Left kidney (tissue), 8 donors: ENCODE results near the gene RFC2. TPM values are rescaled to one million over a fixed set of nuclear protein-coding genes. Genes with fewer than 3 reads are reported as not detected.

Source experiments
- DNase-seq: peaks from one replicate; pipeline ENCODE4 v3.0.0-alpha.2; 2013
- long read RNA-seq, 8 donors: transcript quantifications; one replicate each; lab custom pipeline, GENCODE V29; 2026
- polyA plus RNA-seq: library from polyadenylated mRNA; unstranded; fragments of 120-200 nt; gene quantifications from one replicate; pipeline ENCODE4 v1.2.1, GENCODE V29; 2013; ENCODE audit not compliant: insufficient read length

Gene RFC2
- polyA plus RNA-seq = 39.1 TPM
- long read RNA-seq, donor 1, transcript RFC2-201 (11 exons, 1,695 nt) = major isoform, 15 of 25 reads
- long read RNA-seq, donor 1, partial matches to known transcripts = 9 of 25 reads
- long read RNA-seq, donor 1, other reads (novel, unspliced or antisense) = 0 of 25 reads
- long read RNA-seq, donor 2, transcript RFC2-201 (11 exons, 1,695 nt) = major isoform, 15 of 15 reads
- long read RNA-seq, donor 2, partial matches to known transcripts = 0 of 15 reads
- long read RNA-seq, donor 2, other reads (novel, unspliced or antisense) = 0 of 15 reads
- long read RNA-seq, donor 3, transcript RFC2-201 (11 exons, 1,695 nt) = major isoform, 7 of 8 reads
- long read RNA-seq, donor 3, partial matches to known transcripts = 0 of 8 reads
- long read RNA-seq, donor 3, other reads (novel, unspliced or antisense) = 0 of 8 reads
- long read RNA-seq, donor 4 = 0 reads
- long read RNA-seq, donor 5, transcript RFC2-201 (11 exons, 1,695 nt) = major isoform, 15 of 19 reads
- long read RNA-seq, donor 5, partial matches to known transcripts = 0 of 19 reads
- long read RNA-seq, donor 5, other reads (novel, unspliced or antisense) = 0 of 19 reads
- long read RNA-seq, donor 6, transcript RFC2-201 (11 exons, 1,695 nt) = major isoform, 12 of 45 reads
- long read RNA-seq, donor 6, partial matches to known transcripts = 32 of 45 reads
- long read RNA-seq, donor 6, other reads (novel, unspliced or antisense) = 0 of 45 reads
- long read RNA-seq, donor 7, transcript RFC2-201 (11 exons, 1,695 nt) = major isoform, 14 of 14 reads
- long read RNA-seq, donor 7, partial matches to known transcripts = 0 of 14 reads
- long read RNA-seq, donor 7, other reads (novel, unspliced or antisense) = 0 of 14 reads
- long read RNA-seq, donor 8, partial matches to known transcripts = 0 of 3 reads
- long read RNA-seq, donor 8, other reads (novel, unspliced or antisense) = 0 of 3 reads

GRCh38 chr7:74254129-74254857 lies at the start of gene RFC2:
RFC2 (minus strand) TSS chr7:74254399; CDS start chr7:74254383, 16 bp downstream.
- peak; percentile 94 for DNase-seq

GRCh38 chr7:74302745-74303221 lies 48.6 kb upstream of the RFC2 start:
- no peak for DNase-seq

DNA sequence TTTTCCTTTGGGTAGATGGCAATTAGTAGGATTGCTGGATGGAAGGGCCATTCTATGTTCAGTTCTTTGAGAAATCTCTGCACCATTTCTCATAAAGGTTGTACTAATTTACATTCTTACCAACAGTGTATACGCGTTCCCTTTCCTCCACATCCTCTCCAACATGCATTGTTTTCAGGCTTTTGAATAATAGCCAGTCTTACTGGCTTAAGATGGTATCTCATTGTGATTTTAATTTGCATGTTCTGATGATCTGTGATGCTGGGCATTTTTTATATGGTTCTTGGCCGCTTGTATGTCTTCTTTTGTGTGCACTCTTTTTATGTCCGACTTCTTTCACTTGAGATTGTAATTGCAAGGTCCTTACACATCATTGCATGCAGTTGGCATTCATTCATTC lies 46.7 kb upstream of the RFC2 start:
- DNase-seq = no peak

GRCh38 chr7:74299401-74299800 lies 45.2 kb upstream of the RFC2 start:
- no peak for DNase-seq

DNA sequence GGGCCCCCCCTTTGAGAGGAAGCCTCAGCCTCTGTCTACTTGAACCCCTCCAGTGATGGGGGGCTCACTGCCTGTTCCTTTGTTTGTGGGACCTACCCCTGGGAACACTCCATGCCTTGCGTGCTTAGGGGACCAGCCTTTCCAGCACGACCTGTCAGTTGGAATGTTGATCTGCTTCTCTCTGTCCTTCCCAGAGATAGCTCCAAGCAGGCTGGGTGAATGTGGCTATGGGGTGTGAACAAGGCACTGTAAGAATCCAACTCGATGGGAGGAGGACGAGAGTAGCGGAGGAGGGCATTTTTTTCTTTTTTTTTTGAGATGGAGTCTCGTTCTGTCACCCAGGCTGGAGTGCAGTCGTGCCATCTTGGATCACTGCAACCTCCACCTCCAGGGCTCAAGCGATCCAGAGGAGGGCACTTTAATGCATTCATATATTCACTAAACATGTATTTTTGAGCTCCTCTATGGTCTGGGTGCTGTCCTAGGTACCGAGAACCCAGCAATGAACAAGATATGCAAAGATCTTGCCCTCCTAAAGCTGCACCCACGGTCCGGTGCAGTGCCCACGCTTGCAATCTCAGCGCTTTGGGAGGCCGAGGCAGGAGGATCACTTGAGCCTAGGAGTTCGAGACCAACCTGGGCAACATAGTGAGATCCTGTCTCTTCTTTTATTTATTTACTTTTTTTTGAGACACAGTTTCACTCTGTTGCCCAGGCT lies 43.5 kb upstream of the RFC2 start:
- DNase-seq = no peak

DNA sequence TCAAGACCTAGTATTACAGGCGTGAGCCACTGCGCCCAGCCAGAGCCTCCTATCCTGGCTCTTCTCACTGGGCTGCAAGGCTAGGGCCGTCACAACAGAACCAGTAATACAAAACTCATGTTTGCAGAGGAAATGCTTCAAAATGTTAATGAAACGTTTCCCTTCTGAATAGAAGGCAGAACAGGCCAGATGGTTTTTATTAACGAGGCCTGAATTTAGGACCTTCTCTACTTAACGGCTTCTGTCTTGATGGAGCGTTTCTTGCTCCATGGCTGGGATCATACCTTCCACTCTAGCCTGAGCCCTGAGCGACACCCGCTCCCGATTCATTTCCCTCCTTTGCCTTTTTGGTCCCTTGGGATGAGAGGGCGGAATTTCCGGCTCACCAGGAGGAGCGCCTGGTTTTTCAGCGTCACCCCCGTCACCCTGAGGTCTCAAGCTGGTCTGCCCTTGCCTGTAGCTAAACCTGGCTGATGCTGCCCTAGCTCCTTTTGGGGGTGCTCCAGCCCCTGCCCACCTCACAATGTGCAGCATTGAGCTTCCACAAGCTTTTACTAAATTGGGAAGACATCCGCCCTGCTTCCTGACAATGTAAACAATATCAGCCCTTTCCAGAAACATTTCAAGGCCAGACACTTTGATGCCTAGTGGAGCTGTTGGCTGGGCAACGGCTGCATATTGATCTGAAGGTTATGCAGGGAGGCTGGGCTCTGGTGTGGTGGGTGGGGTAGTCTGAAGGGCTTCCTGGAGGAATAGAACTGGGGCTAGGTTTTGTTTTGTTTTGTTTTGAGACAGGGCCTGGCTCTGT lies 40.2 kb upstream of the RFC2 start:
- DNase-seq = no peak

- no peak for DNase-seq
These were observed 39.3 kb upstream of the RFC2 start for GRCh38 chr7:74293577-74293908.

GRCh38 chr7:74292757-74293576 lies 38.8 kb upstream of the RFC2 start:
- DNase-seq = no peak

DNA sequence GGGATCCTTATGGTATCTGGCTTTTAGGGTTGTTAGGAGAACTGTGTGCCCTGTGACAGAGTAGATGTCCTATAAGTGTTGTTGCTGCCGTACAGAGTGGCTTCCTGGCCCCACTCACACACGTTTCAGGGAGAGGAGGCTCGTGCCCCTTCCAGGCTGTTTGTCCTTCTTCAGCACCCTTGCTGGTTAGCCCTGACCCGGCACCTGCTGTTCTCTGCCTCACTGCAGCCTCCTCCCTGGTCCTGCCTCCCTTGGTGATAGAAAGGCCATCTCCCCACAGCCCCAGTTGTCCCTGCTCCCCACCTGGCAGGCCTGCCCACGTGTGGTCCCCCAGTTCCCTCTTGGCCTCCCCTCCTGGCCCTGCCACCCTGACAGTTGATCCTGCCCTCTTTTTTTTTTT lies 37.3 kb upstream of the RFC2 start:
- DNase-seq = no peak

- DNase-seq = no peak
These were observed 36.8 kb upstream of the RFC2 start for GRCh38 chr7:74290981-74291441.

DNA sequence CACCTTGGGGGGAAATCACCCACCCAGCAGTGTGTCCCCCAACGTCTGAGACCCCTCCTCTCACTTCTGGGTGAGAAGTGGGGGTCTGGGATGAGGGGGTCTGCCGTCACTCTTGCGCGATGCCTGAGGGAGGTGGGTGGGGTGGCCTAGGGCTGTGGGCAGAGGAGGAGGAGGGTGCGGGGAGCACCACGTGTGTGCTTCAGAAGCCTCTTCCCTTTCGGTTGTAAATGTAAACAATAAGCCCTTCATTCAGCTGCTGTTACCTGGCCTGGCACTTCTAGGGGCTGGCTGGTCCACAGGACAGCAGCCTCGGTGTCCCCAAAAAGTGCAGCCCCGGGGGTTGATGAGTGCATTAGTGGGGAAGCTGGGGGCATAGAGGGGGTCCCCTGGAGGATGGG lies 36.4 kb upstream of the RFC2 start:
- no peak for DNase-seq

DNA sequence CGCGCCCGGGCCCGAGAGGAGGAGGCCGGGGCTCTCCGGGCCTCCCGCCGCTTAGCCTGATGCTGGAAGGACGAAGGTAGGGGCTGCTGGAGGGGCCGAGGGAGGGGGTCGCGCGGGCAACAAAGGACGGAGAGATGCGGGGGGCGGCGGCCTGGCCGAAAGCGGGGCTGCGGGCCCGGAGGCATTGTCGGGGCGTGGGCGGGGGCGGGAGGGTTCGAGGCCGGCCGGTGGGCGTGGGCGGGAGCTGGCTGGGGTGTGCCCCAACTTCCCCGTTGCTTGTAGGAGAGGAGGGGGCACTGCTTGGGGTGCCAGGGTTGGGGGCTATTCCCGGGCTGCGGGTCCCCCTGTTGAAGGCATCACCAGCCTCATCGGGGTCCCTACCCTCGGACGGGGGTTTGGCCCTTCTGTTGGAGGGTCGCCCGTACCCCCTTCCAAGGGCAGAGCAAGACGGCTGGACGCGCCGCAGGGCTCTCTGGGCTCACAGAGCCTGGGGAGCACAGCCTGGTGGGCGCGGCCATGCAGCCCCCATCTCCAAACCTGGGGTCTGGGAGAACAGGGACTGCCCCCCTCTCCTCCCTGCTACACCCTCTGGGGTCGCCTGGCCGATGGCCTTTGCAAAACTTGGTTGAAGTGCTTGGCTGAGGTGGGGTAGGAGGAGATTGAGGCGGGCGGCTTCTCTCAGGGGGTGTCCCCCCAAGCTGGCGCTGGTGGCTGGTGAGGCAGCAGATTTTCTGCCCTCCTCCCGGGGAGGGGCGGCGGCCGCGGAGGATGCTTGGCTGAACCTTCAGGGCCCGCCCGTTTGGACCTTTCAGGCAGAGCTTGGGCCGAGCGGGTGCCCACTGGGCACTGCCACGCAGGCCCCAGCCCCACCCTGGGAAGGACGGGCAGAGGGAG lies 35.7 kb upstream of the RFC2 start:
- DNase-seq = no peak

DNA sequence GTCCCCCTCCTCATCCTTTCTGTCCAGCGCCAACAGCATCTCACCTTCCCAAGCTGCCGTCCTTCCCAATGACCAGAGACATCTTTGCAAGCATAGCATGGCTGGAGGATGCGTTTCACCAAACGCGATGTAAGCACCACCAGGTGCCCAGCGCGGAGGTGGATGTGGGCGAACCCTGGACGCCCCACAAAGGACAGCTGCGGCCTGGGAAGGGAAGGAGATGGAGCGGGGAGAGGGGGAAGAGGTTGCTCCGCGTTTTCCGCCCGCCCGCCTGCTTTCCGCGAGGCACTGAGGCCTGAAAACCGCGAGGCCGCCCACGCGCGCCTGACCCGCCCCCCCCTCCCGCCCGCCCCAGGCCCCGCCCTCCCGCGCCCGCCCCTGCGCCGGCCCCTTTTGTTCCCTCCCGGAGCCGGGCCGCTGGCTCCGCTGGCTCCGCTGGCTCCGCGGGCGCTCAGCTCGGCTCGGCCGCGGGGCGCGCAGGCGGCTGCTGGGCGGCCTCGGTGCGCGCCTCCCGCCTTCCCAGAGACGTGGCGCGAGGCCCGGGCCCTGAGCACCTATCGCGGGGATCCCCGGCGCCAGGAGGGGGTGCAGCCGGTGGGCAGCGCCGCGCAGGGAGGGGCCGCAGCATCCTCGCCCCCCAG lies 34.9 kb upstream of the RFC2 start, which contains the start of gene CLIP2:
Gene CLIP2, plus strand, starts transcription at position 390 of the 641 bp plus-strand sequence. CDS start 28,140 bp downstream, outside the sequence.
- DNase-seq = peak; percentile 70

DNA sequence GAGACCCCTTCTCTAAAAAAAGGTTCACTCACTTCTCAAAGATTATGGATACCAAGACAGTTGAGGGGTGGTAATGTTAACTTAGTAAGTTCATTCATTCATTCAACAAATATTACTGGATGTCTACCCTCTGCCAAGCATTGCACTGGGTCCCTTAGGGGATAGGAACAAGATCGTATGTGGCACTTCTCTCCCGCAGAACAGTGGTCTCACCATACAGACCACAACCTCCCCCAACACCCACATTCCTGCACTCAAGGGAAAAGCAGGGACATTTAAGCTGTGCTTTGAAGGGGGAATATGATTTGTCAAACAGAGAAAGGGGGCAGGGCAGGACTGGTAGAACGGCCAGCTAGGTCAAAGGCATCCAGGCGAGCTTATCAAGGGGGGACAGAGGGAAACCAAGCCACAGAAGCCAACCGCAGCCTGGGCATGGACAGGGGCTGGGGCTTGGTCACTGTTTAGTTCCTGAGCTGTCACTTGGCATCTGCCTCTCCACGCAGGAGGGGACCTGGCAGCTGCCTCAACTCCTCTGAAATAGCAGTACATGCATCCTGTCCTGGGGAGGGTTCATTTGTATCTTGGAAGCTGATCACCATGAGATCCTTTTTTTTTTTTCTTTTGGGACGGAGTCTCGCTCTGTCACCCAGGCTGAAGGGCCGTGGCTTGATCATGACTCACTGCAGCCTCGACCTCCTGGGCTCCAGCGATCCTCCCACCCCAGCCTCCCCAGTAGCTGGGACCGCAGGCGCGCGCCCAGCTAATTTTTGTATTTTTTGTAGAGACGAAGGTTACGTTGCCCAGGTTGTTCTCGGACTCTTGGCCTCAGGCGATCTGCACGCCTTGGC lies 34.1 kb upstream of the RFC2 start:
- no peak for DNase-seq

DNA sequence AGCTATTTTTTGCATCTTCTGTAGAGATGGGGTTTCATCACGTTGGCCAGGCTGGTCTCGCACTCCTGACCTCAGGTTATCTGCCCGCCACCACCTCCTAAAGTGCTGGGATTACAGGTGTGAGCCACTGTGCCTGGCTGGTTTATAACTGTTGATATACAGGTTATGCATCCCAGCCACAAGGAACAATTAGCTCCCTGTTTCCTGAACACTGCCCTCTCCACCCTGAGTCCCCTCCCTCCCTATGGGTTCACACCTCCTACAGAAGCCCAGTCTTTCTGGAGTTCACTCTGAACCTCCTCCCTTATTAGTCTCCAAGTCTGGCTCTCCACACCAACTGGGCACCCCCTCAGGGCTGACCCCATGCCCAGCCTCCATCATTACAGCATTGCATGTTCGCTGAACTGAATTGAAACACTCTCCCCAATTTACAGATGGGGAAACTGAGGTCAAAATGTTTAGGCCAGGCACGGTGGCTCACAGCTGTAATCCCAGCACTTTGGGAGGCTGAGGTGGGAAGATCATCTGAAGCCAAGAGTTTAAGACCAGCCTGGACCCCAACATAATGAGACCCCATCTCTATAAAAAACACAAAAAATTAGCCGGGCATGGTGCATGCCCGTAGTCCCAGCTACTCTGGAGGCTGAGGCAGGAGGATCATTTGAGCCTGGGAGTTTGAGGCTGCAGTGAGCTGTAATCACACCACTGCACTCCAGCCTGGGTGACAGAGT lies 33.3 kb upstream of the RFC2 start:
- no peak for DNase-seq

DNA sequence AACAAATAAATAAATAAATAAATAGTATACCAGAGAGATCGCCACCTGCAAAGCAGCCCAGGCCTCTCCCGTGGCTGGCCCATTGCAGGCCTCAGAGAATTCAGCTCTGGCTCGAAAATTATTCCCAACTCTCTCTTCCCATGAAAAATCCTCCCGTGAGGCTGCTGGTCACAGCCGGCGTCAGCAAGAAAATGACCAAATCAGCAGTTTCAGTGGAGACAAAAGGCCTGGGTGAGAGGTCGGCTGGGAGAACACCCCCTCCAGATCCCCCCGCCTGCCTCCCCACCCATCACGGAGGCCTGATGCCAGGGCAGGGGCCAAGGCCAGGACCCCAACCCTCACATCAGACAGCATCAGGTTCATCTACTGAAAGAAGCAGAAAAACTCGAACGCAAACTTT lies 31.9 kb upstream of the RFC2 start:
- no peak for DNase-seq
